ENCODE results near the gene NAT8.
"Not testable (repeated sequence)": the region's sequence is repeated elsewhere in the genome, so short reads cannot be mapped to it uniquely, and the experiment has no call there.

NAT8 gene

GRCh38 chr2:73630662-73631266 is 11.5 kb downstream of the NAT8 start:
- DNase-seq, result peak in 1 of 2 donors; percentile 5

GRCh38 chr2:73628493-73628892 is 13.7 kb downstream of the NAT8 start:
- not testable (repeated sequence) for DNase-seq

DNA sequence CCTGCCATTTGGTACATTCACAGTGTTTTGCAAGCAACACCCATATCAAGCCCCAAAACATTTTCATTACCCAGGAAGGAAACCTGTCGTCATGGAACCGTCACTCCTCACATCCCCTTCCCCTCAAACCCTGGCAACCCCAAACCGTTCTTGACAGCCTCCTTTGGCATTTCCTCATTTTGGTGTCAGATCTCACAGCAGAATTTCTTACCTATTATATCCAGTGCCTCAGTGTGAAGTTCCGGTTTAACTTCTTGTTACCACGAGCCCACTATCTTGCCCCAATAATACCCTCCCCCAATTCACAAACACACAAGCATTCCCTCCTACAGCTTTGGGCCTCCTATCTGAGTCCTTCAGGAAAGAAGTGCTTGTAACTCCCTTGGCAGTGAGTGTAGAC is 16.0 kb downstream of the NAT8 start:
- DNase-seq, result not testable (repeated sequence)

DNA sequence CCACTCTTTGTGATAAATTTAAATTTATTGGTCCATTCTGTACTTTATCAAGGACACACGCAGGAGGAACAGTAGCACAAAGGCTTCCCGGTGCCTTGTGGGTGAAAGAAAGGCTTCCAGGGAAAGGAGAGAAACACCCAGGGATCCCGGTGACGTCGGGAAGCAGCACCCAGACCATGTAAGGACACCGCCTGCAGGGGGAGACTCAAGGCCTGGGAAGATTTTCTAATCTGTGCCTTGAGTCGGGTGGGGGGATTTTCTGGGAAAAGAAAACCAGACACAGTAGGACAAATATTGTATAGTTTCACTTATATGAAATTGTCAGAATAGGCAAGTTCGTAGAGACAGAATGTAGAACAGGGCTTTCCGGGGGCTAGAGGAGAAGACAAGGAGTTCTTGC is 17.6 kb downstream of the NAT8 start:
- DNase-seq, result not testable (repeated sequence)

DNA sequence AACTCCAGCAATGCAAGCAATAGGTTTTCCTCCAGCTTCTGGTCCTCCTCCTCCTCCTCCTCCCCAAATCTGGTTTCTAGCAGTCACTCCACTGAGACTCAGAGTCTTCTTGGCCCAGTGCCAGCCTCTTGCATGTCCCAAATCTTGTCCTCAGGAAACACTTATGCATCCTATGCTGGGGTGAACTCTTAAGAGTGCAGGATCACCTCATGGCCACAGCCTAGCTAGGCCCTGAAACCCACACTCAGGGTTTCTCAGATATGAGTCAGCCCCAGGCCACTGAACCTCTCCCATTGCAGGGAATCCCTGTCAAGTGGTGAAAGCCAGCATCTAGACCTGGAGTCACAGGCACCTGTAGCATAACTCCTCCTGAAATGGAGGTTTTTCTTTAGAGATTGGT is 18.2 kb downstream of the NAT8 start:
- DNase-seq, result not testable (repeated sequence)

- DNase-seq, result not testable (repeated sequence)
Measured at GRCh38 chr2:73619925-73620324, 22.3 kb downstream of the NAT8 start.

DNA sequence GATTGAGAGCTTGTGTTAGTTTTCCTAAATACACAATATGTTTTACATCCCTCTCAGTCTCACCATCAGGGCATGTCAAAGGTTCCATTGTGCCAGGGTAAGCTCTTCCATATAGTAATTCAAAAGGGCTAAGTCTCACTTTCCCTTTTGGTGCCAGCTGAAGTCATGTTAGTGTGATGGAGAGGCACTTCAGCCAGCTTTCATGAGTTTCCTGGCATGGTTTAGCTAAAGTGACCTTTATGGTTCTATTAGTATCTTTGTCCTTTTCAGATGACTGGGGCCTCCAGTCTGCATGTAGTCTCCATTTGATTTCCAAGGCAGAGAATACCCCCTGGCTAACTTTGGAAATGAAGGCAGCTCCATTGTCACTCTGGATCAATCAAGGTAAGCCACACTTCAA is 27.2 kb downstream of the NAT8 start:
- DNase-seq, result no peak

DNA sequence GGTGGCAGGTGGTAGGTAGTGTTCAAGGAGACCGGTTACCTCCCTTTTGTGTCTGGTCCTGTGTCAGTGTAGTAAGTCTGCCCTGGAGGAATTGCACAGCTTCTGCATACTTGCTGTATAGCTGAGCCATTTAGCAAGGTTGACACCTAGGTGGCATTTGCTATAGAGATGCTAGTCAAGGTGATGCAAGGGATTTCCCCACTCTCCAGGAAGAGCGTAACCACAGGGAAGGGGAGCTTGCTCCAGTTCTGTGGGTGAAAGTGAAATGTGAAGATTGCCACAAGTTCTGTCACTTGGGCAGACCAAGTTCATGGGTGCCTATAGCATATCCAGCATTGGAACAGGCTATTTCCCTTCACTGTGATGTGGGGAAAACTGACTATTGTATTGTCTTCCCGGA is 28.1 kb downstream of the NAT8 start:
- peak in 1 of 2 donors; percentile 4 for DNase-seq

- DNase-seq, result no peak
Measured at GRCh38 chr2:73611867-73612266, 30.4 kb downstream of the NAT8 start.

DNA sequence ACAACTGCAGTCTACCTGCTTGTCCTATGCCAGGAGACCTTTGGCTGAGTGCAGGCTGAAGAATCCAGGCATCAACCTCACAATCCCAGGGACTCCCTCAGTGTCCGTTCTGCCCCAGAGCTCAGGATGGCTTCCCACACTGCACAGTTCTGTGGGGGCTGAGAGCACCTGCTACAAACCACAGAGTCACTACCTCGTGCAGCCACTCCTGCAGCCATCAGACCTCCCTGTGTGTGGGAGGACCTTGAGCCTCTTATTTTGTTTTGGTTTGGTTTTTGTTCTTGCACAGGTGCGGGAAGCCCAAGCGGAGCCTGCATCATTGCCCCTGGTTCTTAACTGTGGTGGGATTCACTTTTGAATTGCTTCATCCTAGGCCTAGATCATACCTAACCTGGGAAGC is 31.0 kb downstream of the NAT8 start:
- no peak for DNase-seq

- DNase-seq, result no peak
Measured at GRCh38 chr2:73610111-73610510, 32.1 kb downstream of the NAT8 start.

GRCh38 chr2:73604589-73604988 is 37.6 kb downstream of the NAT8 start:
- not testable (repeated sequence) for DNase-seq

GRCh38 chr2:73603099-73603588 is 39.1 kb downstream of the NAT8 start:
- DNase-seq, result not testable (repeated sequence)

GRCh38 chr2:73601780-73602179 is 40.4 kb downstream of the NAT8 start:
- DNase-seq, result no peak

DNA sequence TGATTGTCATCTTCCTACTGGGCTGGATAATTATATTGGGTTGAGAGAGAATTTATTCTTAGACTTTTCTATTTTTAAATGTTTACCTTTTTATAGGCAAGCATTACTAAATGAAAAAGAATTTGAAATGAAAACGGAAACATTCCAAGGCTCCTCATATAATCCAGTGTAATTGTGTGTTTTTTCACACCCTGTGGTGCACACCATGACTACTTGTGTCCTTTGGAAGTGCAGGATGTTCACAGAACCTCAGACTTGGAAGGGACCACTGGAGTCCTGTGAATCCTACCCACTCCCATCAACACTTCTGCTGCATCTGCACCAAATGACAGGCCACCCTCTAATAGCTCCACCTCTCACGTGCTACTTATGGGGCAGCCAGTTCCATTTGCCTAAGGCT is 48.0 kb downstream of the NAT8 start:
- no peak for DNase-seq

GRCh38 chr2:73593680-73594079 is 48.5 kb downstream of the NAT8 start:
- no peak for DNase-seq
